Hepatocyte (in vitro differentiated cells): ENCODE results near the gene ARID1A.

Experiments
- EZH2phosphoT487 ChIP-seq: fragments of 200-600 bp; sonication (generic); IDR thresholded peaks from one replicate; pipeline ENCODE4 v1.6.1; 2018; ENCODE audit warnings: antibody characterized with exemption, mild to moderate bottlenecking, low read depth, moderate library complexity; ENCODE audit not compliant: unreplicated experiment, severe bottlenecking
- TF ChIP-seq, protein P1 (sequence below): fragments of 200-600 bp; sonication (generic); IDR thresholded peaks from 2 replicates; pipeline ENCODE4 v1.5.1; 2016; ENCODE audit warnings: antibody characterized with exemption, mild to moderate bottlenecking; ENCODE audit not compliant: poor library complexity

GRCh38 chr1:26711777-26712176, 16.0 kb downstream of the ARID1A start:
- TF ChIP-seq, protein P1, sequence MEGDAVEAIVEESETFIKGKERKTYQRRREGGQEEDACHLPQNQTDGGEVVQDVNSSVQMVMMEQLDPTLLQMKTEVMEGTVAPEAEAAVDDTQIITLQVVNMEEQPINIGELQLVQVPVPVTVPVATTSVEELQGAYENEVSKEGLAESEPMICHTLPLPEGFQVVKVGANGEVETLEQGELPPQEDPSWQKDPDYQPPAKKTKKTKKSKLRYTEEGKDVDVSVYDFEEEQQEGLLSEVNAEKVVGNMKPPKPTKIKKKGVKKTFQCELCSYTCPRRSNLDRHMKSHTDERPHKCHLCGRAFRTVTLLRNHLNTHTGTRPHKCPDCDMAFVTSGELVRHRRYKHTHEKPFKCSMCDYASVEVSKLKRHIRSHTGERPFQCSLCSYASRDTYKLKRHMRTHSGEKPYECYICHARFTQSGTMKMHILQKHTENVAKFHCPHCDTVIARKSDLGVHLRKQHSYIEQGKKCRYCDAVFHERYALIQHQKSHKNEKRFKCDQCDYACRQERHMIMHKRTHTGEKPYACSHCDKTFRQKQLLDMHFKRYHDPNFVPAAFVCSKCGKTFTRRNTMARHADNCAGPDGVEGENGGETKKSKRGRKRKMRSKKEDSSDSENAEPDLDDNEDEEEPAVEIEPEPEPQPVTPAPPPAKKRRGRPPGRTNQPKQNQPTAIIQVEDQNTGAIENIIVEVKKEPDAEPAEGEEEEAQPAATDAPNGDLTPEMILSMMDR: no peak
- no peak for TF ChIP-seq EZH2phosphoT487
